Activated CD4-positive, alpha-beta T cell treated with anti-CD3 and anti-CD28 coated beads, Interleukin-2, amount 10 ng/mL, durations not matched to agents 7 days and 5 days (primary cell): ENCODE data around the gene IL1R1. TPM values are rescaled to one million over a fixed set of nuclear protein-coding genes. Genes with fewer than 3 reads are reported as not detected.

Source experiments
- CTCF ChIA-PET: fragments of 350-600 bp; sonication (Branson Sonifier 250); formaldehyde crosslinking; loops from one replicate; lab custom pipeline; 2021; ENCODE audit warnings: antibody characterized with exemption; lab: Charles Lee
- POLR2A ChIA-PET: fragments of 350-600 bp; sonication (Branson Sonifier 250); formaldehyde crosslinking; loops from one replicate; lab custom pipeline; 2021; ENCODE audit warnings: antibody characterized with exemption; lab: Charles Lee
- DNase-seq: peaks from one replicate; pipeline ENCODE4 v3.0.0-alpha.2; 2020
- H3K27ac Mint-ChIP-seq: one replicate; pipeline ENCODE4 v1.8.0; 2021; ENCODE audit warnings: mild to moderate bottlenecking, moderate library complexity, mixed read lengths
- H3K27me3 Mint-ChIP-seq: one replicate; pipeline ENCODE4 v1.8.0; 2021; ENCODE audit warnings: mixed read lengths
- H3K36me3 Mint-ChIP-seq: one replicate; pipeline ENCODE4 v1.8.0; 2021; ENCODE audit warnings: low read depth, mixed read lengths
- H3K4me1 Mint-ChIP-seq: one replicate; pipeline ENCODE4 v1.8.0; 2021; ENCODE audit warnings: mixed read lengths
- H3K4me3 Mint-ChIP-seq: one replicate; pipeline ENCODE4 v1.8.0; 2021; ENCODE audit warnings: mild to moderate bottlenecking, moderate library complexity, mixed read lengths
- H3K9me3 Mint-ChIP-seq: one replicate; pipeline ENCODE4 v1.8.0; 2021; ENCODE audit warnings: mixed read lengths
- total RNA-seq, 2 experiments: library from RNA; stranded (reverse); gene quantifications; one replicate each; pipeline ENCODE4 v1.2.3, GENCODE V29; 2021

IL1R1 gene
- total RNA-seq, 2 experiments from 2014 or later: 0.81 to 1.3 TPM

DNA sequence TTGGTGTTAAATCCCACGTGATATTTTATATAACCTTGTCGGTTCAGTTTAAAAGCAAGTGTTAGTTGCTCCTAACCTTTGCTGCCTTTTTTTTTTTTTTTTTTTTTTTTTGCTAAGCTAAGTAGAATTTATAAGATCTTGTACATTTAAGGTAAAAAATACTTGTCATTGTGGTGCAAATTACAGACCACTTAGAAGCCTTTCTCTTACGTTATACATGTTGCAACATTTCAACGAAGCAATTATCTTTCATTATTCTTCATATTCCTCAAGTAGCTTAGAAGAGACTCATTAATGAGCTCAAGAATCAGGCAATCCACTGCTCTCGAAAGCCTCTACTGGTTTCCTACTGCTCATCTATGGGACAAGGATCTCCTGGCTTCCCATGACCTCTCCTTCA, 29.4 kb downstream of the IL1R1 start:
- CTCF ChIA-PET: no interaction called here

GRCh38 chr2:102172745-102173144, 30.2 kb downstream of the IL1R1 start:
- no peak overlapping the region for H3K4me3 Mint-ChIP-seq
- peaks cover 5% of the 10 kb centered on the region for H3K36me3 Mint-ChIP-seq
- ChIA-PET POLR2A (no interaction called here), CTCF (no interaction called here)
- peaks cover 3% of the 10 kb centered on the region for H3K9me3 Mint-ChIP-seq
- no peaks in the 10 kb centered on the region for H3K27me3 Mint-ChIP-seq
- H3K27ac Mint-ChIP-seq: peak overlapping the region; percentile 77
- no peak for DNase-seq
- H3K4me1 Mint-ChIP-seq: peaks cover 10% of the 10 kb centered on the region

More for the DNA sequence above, 29.4 kb downstream of the IL1R1 start:
- Mint-ChIP-seq H3K4me3 (no peak overlapping the region), H3K27me3 (no peaks in the 10 kb centered on the region), H3K36me3 (peaks cover 5% of the 10 kb centered on the region), H3K27ac (no peak overlapping the region), H3K4me1 (peaks cover 10% of the 10 kb centered on the region), H3K9me3 (peaks cover 3% of the 10 kb centered on the region)
- no peak for DNase-seq
- POLR2A ChIA-PET: no interaction called here

- CTCF ChIA-PET: no interaction called here
- H3K27me3 Mint-ChIP-seq: no peaks in the 10 kb centered on the region
- no peak overlapping the region for H3K4me3 Mint-ChIP-seq
- H3K36me3 Mint-ChIP-seq: peaks cover 2% of the 10 kb centered on the region
- peaks cover 10% of the 10 kb centered on the region for H3K4me1 Mint-ChIP-seq
- no peak overlapping the region for H3K27ac Mint-ChIP-seq
- no peak for DNase-seq
- peaks cover 3% of the 10 kb centered on the region for H3K9me3 Mint-ChIP-seq
- POLR2A ChIA-PET: no interaction called here
These were observed 33.6 kb downstream of the IL1R1 start for GRCh38 chr2:102176172-102176571.

DNA sequence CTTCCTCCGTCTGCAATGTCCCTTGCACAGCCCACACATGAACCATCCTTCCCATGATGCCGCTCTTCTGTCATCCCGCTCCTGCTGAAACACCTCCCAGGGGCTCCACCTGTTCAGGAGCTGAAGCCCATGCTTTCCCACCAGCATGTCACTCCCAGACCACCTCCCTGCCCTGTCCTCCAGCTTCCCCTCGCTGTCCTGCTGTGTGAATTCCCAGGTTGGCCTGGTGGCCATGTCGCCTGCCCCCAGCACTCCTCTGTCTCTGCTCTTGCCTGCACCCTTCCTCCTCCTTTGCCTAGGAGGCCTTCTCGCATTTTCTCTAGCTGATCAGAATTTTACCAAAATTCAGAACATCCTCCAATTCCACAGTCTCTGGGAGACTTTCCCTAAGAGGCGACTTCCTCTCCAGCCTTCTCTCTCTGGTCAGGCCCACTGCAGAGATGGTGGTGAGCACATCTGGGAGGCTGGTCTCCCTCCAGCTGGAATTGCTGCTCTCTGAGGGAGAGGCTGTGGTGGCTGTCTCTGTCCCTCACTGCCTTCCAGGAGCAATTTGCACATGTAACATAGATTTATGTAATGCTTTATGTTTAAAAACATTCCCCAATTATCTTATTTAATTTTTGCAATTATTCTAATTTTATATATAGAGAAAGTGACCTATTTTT, 35.4 kb downstream of the IL1R1 start:
- DNase-seq: no peak
- peaks cover 2% of the 10 kb centered on the region for H3K36me3 Mint-ChIP-seq
- H3K4me3 Mint-ChIP-seq: no peak overlapping the region
- H3K4me1 Mint-ChIP-seq: peaks cover 1% of the 10 kb centered on the region
- no peak overlapping the region for H3K27ac Mint-ChIP-seq
- peaks cover 1% of the 10 kb centered on the region for H3K9me3 Mint-ChIP-seq
- H3K27me3 Mint-ChIP-seq: no peaks in the 10 kb centered on the region
- POLR2A ChIA-PET: no interaction called here
- CTCF ChIA-PET: no interaction called here

DNA sequence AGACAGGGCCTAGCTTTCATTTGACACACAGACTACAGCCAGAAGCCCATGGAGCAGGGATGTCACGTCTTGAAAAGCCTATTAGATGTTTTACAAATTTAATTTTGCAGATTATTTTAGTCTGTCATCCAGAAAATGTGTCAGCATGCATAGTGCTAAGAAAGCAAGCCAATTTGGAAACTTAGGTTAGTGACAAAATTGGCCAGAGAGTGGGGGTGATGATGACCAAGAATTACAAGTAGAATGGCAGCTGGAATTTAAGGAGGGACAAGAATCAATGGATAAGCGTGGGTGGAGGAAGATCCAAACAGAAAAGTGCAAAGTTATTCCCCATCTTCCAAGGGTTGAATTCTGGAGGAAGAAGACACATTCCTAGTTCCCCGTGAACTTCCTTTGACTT, 36.5 kb downstream of the IL1R1 start:
- ChIA-PET CTCF (no interaction called here), POLR2A (no interaction called here)
- H3K36me3 Mint-ChIP-seq: no peaks in the 10 kb centered on the region
- H3K4me1 Mint-ChIP-seq: no peaks in the 10 kb centered on the region
- no peak for DNase-seq
- H3K27me3 Mint-ChIP-seq: peaks cover 2% of the 10 kb centered on the region
- H3K27ac Mint-ChIP-seq: no peak overlapping the region
- H3K9me3 Mint-ChIP-seq: no peaks in the 10 kb centered on the region
- H3K4me3 Mint-ChIP-seq: no peak overlapping the region

DNA sequence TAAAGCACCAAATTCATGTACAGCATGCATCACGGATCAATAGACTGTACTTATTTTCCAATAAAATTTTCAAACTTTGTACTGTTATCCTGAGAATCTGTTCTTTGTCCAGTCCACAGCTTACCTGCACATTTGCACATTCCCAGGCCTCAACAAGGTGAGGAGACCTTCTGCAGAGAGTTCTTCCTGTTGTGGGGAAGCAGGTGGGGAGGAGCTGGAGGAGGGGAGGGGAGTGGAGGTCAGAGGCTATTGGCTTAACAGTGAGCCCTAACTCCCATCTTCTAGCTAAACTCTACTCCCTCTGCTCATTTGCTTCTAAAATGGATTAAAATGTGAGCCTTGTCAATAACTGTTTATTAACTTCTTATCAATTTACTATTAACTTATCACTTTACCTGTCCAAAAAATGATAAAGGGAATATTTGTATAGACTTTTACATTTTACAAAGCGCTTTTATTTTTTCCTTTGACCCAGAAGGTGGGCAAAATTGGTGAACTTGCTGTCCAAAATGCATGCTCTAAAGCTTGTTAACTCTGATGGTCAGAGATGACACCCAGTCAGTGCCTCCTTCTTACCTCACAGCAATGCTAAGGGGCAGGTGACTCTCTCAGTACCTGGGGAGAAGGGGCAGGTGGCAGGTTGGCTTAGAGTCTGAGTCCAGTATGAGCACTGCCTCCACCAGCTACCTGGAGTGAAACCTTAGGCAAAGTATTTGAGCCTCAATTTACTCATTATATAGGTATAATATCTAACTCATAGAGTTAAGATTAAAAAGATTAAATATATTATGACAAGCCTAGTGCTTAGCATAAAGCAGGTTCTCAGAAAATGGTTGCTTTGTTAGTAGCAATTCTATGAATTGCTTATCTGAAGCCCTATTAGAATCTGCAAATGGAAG, 37.5 kb downstream of the IL1R1 start:
- no peak for DNase-seq
- POLR2A ChIA-PET: no interaction called here
- CTCF ChIA-PET: no interaction called here
- Mint-ChIP-seq H3K9me3 (no peaks in the 10 kb centered on the region), H3K4me1 (peaks cover 1% of the 10 kb centered on the region), H3K36me3 (no peaks in the 10 kb centered on the region), H3K4me3 (no peak overlapping the region), H3K27me3 (peaks cover 2% of the 10 kb centered on the region), H3K27ac (no peak overlapping the region)

GRCh38 chr2:102180687-102180999, 38.1 kb downstream of the IL1R1 start:
- DNase-seq: no peak
- H3K27me3 Mint-ChIP-seq: peaks cover 2% of the 10 kb centered on the region
- no peak overlapping the region for H3K27ac Mint-ChIP-seq
- no peaks in the 10 kb centered on the region for H3K36me3 Mint-ChIP-seq
- no peak overlapping the region for H3K4me3 Mint-ChIP-seq
- H3K4me1 Mint-ChIP-seq: peaks cover 7% of the 10 kb centered on the region
- ChIA-PET POLR2A (no interaction called here), CTCF (no interaction called here)
- H3K9me3 Mint-ChIP-seq: no peaks in the 10 kb centered on the region

- H3K4me3 Mint-ChIP-seq: no peak overlapping the region
- peaks cover 5% of the 10 kb centered on the region for H3K27me3 Mint-ChIP-seq
- CTCF ChIA-PET: no interaction called here
- no peaks in the 10 kb centered on the region for H3K36me3 Mint-ChIP-seq
- H3K9me3 Mint-ChIP-seq: no peaks in the 10 kb centered on the region
- POLR2A ChIA-PET: no interaction called here
- no peak for DNase-seq
- no peak overlapping the region for H3K27ac Mint-ChIP-seq
- H3K4me1 Mint-ChIP-seq: peaks cover 9% of the 10 kb centered on the region
These were observed 38.8 kb downstream of the IL1R1 start for GRCh38 chr2:102181376-102181775.

- POLR2A ChIA-PET: no interaction called here
- Mint-ChIP-seq H3K27ac (no peak overlapping the region), H3K36me3 (no peaks in the 10 kb centered on the region), H3K4me3 (no peak overlapping the region), H3K9me3 (no peaks in the 10 kb centered on the region), H3K4me1 (peaks cover 15% of the 10 kb centered on the region), H3K27me3 (peaks cover 7% of the 10 kb centered on the region)
- CTCF ChIA-PET: no interaction called here
- no peak for DNase-seq
These were observed 39.5 kb downstream of the IL1R1 start for GRCh38 chr2:102181919-102182635.

DNA sequence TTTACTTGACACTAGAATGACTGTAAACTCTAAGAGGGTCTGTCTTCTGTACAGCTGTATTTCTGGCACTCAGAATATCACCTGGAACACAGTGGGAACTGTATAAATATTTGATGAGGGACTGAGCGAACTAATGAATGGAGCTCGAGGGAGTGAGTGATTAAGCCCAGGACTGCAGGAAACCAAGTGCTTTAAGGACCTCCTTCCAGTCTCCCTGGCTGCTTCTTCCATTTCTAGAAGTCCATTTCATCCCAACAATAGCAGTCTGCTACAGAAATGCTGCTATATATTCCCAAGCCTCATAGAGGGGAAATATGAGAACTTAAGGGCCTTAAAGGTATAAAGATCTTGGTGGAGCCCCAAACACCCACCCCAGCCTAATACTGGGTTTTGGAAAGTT, 41.5 kb downstream of the IL1R1 start:
- no peak for DNase-seq
- H3K27ac Mint-ChIP-seq: no peak overlapping the region
- H3K4me3 Mint-ChIP-seq: no peak overlapping the region
- ChIA-PET POLR2A (no interaction called here), CTCF (no interaction called here)
- H3K4me1 Mint-ChIP-seq: peaks cover 18% of the 10 kb centered on the region
- H3K27me3 Mint-ChIP-seq: peaks cover 14% of the 10 kb centered on the region
- no peaks in the 10 kb centered on the region for H3K9me3 Mint-ChIP-seq
- peaks cover 3% of the 10 kb centered on the region for H3K36me3 Mint-ChIP-seq

GRCh38 chr2:102184568-102184967, 42.0 kb downstream of the IL1R1 start:
- CTCF ChIA-PET: interaction anchor here (0.7 to 1.0 kb wide), 3 partner anchors 56 to 278 kb away, joined by 3 read pairs; no protein-coding TSS in a partner anchor
- H3K27ac Mint-ChIP-seq: no peak overlapping the region
- DNase-seq: no peak
- H3K4me3 Mint-ChIP-seq: no peak overlapping the region
- H3K36me3 Mint-ChIP-seq: peaks cover 3% of the 10 kb centered on the region
- POLR2A ChIA-PET: no interaction called here
- peaks cover 18% of the 10 kb centered on the region for H3K4me1 Mint-ChIP-seq
- H3K9me3 Mint-ChIP-seq: no peaks in the 10 kb centered on the region
- H3K27me3 Mint-ChIP-seq: peaks cover 14% of the 10 kb centered on the region

- Mint-ChIP-seq H3K27ac (no peak overlapping the region), H3K4me1 (peaks cover 18% of the 10 kb centered on the region), H3K9me3 (no peaks in the 10 kb centered on the region), H3K27me3 (peaks cover 14% of the 10 kb centered on the region), H3K36me3 (peaks cover 3% of the 10 kb centered on the region), H3K4me3 (no peak overlapping the region)
- ChIA-PET POLR2A (no interaction called here), CTCF (interaction anchor here (0.7 to 1.0 kb wide), 3 partner anchors 55 to 279 kb away, joined by 3 read pairs; no protein-coding TSS in a partner anchor)
- no peak for DNase-seq
These were observed 42.8 kb downstream of the IL1R1 start for GRCh38 chr2:102185347-102185746.
